Suprapubic skin (tissue), 4 donors: Measurements from ENCODE around the gene ACAA2. TPM values are rescaled to one million over a fixed set of nuclear protein-coding genes. Genes with fewer than 3 reads are reported as not detected.
"Not testable (repeated sequence)": the region's sequence is repeated elsewhere in the genome, so short reads cannot be mapped to it uniquely, and the experiment has no call there.

Experiments
- DNase-seq, 2 donors: peaks; one replicate each; pipeline ENCODE4 v3.0.0-alpha.2; 2019; ENCODE audit warnings: low spot score in 2 of 2
- H3K27ac ChIP-seq: fragments of 200-600 bp; sonication (generic); one replicate; pipeline ENCODE4 v1.5.1; 2019
- H3K27me3 ChIP-seq: fragments of 200-600 bp; sonication (generic); one replicate; pipeline ENCODE4 v1.5.1; 2019
- H3K36me3 ChIP-seq: fragments of 200-600 bp; sonication (generic); one replicate; pipeline ENCODE4 v1.5.1; 2019
- H3K4me1 ChIP-seq: fragments of 200-600 bp; sonication (generic); one replicate; pipeline ENCODE4 v1.5.1; 2019
- H3K4me3 ChIP-seq: fragments of 200-600 bp; sonication (generic); one replicate; pipeline ENCODE4 v1.5.1; 2019; ENCODE audit warnings: mild to moderate bottlenecking
- H3K9me3 ChIP-seq: fragments of 200-600 bp; sonication (generic); one replicate; pipeline ENCODE4 v1.5.1; 2019
- EP300 ChIP-seq: sonication (generic); formaldehyde crosslinking; IDR thresholded peaks from one replicate; pipeline ENCODE4 v1.6.1; 2017; ENCODE audit warnings: antibody characterized with exemption
- POLR2A ChIP-seq, 2 donors: fragments of 450-650 bp; IDR thresholded peaks; one replicate each; pipeline ENCODE4 v1.6.1; 2017; ENCODE audit warnings: antibody characterized with exemption in 2 of 2, mild to moderate bottlenecking in 2 of 2, moderate library complexity in 2 of 2
- POLR2AphosphoS5 ChIP-seq, 3 donors: sonication (generic); formaldehyde crosslinking; IDR thresholded peaks; one replicate each; pipeline ENCODE4 v1.6.1; 2017; ENCODE audit warnings: antibody characterized with exemption in 3 of 3
- WGBS: methylation state at CpG from one replicate; pipeline ENCODE4 v1.1.5; 2018; 5-methylcytosine and 5-hydroxymethylcytosine counted together
- total RNA-seq, 4 donors: library from RNA; depleted of rRNA; stranded (reverse); fragments of >200 nt; gene quantifications; one replicate each; pipeline ENCODE4 v1.1.0, GENCODE V29; 2016
- TF ChIP-seq, protein P1 (sequence below), 2 donors: fragments of 200-600 bp in 1 of 2; fragments of 450-650 bp in 1 of 2; sonication (generic) in 1 of 2; IDR thresholded peaks; one replicate each; pipeline ENCODE4 v1.5.1; 2016 to 2019; ENCODE audit warnings: antibody characterized with exemption in 2 of 2, mild to moderate bottlenecking in 1 of 2, moderate library complexity in 1 of 2

Gene ACAA2
- total RNA-seq, 4 donors from 2014 or later: 22.0 to 40.6 (median 27.9) TPM

DNA sequence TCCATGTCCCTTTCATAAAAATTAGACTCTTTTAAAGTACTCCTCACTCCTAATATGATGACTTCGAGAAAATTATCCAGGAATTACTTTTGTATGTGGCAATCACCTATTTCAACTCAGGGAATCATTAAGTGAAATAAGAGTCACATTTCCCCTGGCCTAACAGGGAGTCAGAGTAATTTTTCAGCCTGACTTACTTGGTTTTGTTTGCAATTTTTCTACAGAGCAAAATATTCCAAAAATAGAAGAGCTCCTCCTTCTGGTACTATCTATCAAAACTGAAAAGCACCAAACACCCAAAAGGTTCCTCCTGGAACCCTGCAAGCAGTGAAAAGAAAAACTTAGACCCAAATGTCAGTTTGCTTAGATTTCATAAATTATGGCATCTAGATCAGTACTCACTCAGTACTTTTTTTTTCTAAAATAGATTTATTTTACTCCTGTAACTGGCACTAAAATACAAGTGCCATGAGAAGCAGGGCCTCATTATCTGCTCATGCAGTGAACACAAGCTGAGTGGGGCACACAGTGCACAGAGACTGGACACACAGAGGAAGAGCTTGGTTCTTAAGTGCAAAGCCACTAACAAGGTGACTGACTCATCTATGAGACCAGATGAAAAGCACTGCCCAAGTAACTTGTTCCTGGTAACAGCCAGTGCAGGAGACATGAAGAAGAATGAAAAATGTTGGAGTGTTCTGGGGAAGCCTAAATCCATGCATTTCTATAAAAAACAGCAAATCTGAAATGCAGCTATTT lies 28.7 kb downstream of the ACAA2 start:
- Histone ChIP-seq H3K27me3 (no peaks in the 10 kb centered on the region), H3K27ac (no peak overlapping the region), H3K9me3 (no peaks in the 10 kb centered on the region), H3K36me3 (peaks cover 46% of the 10 kb centered on the region), H3K4me1 (no peaks in the 10 kb centered on the region), H3K4me3 (no peak overlapping the region)
- no peak for DNase-seq
- 78% methylated on average over 1 of the region's 1 CpG for WGBS
- TF ChIP-seq POLR2A (IDR thresholded peaks at IDR 0.05) (no peak), POLR2AphosphoS5 (IDR thresholded peaks at IDR 0.05) (no peak), EP300 (no peak)
- TF ChIP-seq, protein P1, sequence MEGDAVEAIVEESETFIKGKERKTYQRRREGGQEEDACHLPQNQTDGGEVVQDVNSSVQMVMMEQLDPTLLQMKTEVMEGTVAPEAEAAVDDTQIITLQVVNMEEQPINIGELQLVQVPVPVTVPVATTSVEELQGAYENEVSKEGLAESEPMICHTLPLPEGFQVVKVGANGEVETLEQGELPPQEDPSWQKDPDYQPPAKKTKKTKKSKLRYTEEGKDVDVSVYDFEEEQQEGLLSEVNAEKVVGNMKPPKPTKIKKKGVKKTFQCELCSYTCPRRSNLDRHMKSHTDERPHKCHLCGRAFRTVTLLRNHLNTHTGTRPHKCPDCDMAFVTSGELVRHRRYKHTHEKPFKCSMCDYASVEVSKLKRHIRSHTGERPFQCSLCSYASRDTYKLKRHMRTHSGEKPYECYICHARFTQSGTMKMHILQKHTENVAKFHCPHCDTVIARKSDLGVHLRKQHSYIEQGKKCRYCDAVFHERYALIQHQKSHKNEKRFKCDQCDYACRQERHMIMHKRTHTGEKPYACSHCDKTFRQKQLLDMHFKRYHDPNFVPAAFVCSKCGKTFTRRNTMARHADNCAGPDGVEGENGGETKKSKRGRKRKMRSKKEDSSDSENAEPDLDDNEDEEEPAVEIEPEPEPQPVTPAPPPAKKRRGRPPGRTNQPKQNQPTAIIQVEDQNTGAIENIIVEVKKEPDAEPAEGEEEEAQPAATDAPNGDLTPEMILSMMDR (IDR thresholded peaks at IDR 0.05): no peak

DNA sequence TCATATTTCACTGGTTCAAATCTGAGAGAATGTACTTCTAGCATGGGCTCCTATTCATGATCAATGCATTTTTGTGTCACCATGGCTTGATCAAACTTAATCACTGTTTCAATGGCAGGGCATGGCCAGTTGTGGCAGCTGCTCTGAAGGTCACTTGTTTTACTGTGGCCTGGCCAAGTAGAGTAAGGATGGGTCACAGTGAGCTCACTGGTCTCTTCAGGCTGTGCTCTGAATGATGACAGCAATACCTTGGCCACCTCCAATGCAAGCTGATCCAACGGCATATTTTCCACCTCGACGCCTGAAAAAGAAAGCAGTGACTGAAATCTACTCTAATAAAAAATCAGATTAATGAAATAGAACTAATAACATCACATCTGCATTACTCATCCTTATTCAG lies 29.7 kb downstream of the ACAA2 start:
- H3K27me3 ChIP-seq, H3K27ac ChIP-seq, H3K4me1 ChIP-seq, DNase-seq, H3K4me3 ChIP-seq, H3K9me3 ChIP-seq: not testable (repeated sequence)
- H3K36me3 ChIP-seq: peaks cover 47% of the 10 kb centered on the region
- 93% methylated on average over 3 of the region's 3 CpGs for WGBS

DNA sequence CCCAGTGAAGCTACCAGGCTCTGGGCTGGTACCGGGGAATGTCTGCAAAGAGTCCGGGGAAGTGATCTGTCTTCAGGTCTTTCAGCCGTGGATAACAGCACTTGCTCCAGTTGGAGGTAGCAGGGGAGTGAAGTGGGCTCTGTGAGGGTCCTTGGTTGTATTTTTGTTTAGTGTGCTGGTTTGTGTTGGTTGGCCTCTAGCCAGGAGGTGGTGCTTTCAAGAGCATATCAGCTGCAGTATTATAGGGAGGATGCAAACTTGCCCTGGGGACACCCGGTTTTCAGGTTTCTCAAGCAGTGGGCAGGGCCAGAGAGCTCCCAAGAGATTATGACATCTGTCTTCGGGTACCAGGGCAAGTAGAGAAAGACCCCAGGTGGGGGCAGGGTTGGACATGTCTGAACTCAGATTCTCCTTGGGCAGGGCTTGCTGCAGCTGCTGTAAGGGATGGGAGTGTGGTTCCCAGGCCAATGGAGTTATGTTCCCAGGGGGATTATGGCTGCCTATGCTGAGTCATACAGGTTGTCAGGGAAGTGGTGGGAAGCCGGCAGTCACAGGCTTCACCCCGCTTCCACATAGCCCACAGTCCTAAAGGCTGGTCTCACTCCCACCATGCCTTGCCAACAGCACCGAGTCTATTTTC lies 34.4 kb downstream of the ACAA2 start:
- Histone ChIP-seq H3K36me3 (peaks cover 32% of the 10 kb centered on the region), H3K4me1 (no peaks in the 10 kb centered on the region), H3K9me3 (peaks cover 4% of the 10 kb centered on the region), H3K27ac (no peak overlapping the region), H3K27me3 (no peaks in the 10 kb centered on the region), H3K4me3 (no peak overlapping the region)
- WGBS: 54% methylated on average over 5 of the region's 8 CpGs
- TF ChIP-seq POLR2AphosphoS5 (IDR thresholded peaks at IDR 0.05) (no peak), POLR2A (IDR thresholded peaks at IDR 0.05) (no peak), EP300 (no peak)
- TF ChIP-seq, protein P1 (IDR thresholded peaks at IDR 0.05): no peak
- no peak for DNase-seq

DNA sequence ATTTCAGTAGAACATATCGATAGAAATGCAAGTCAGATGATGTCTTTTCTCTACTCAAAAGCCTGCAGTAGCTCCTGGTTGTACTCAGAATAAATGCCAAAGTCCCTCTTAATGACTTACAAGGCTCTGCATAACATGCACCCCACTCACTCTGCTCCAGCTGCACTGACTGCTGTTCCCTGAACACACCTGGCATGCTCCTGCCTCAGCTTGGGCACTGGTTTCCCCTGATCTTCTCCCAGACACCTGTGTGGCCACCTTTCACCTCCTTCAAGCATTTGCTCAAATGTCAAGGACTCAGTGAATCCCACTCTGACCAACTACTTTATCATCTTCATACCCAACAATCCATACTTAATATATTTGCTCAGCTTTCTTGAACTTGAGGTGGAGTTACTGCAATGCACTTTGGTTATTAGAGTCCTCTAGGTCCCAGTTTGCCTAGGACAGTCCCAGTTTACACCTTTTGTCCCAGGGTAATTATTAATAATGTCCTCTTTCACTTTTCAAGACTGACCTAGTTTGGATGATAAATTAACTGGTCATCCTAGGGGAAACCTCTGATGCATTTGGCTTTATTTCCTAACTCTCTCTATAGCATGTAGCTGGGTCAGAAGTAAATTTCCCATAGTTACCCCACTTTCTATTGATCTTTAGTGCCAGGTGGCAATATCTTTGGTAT lies 44.1 kb downstream of the ACAA2 start:
- Histone ChIP-seq H3K27me3 (no peaks in the 10 kb centered on the region), H3K4me3 (no peak overlapping the region), H3K9me3 (no peaks in the 10 kb centered on the region), H3K27ac (no peak overlapping the region), H3K4me1 (no peaks in the 10 kb centered on the region), H3K36me3 (no peaks in the 10 kb centered on the region)
- TF ChIP-seq, protein P1 (IDR thresholded peaks at IDR 0.05): no peak
- DNase-seq: no peak
- WGBS: 100% methylated on average over 1 of the region's 1 CpG

DNA sequence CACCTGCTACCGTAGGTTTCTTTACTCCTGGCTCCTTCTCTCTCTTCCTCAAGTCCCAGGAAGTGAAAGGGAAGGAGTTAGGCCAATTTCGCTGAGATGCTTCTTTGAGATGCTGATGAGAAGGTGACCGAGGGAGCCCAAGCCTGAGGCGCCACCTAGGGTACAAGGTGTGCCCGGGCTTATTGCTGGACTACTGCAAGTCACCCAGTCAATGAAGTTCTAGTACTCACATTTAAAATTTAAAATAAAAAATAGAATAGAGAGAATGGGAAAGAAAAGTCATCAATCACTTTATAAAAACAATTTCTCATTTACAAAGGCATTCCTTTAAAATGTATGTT lies 45.3 kb downstream of the ACAA2 start:
- Histone ChIP-seq H3K36me3 (no peaks in the 10 kb centered on the region), H3K4me1 (no peaks in the 10 kb centered on the region), H3K9me3 (no peaks in the 10 kb centered on the region), H3K27ac (no peak overlapping the region), H3K4me3 (no peak overlapping the region), H3K27me3 (no peaks in the 10 kb centered on the region)
- 30% methylated on average over 5 of the region's 5 CpGs for WGBS
- TF ChIP-seq POLR2AphosphoS5 (IDR thresholded peaks at IDR 0.05) (no peak), EP300 (no peak)
- TF ChIP-seq, protein P1 (IDR thresholded peaks at IDR 0.05): peak in 1 of 2 donors; percentile 27
- DNase-seq: no peak
